Upper lobe of right lung (tissue), 1 donor: ENCODE measurements around the gene MAP3K15. TPM values are rescaled to one million over a fixed set of nuclear protein-coding genes. Genes with fewer than 3 reads are reported as not detected.
A peak's percentile ranks its signal among the peaks of the same experiment; 100 is the strongest.

Experiments
- ATAC-seq: fragments of 200-7000 bp; cut with Tn5 transposase; one replicate; pipeline ENCODE4 v1.9.1; 2020; ENCODE audit warnings: mild to moderate bottlenecking, moderate library complexity
- DNase-seq: peaks from one replicate; pipeline ENCODE4 v3.0.0-alpha.2; 2020
- H3K27ac ChIP-seq: fragments of 200-600 bp; one replicate; pipeline ENCODE4 v1.8.0; 2022
- H3K27me3 ChIP-seq: fragments of 200-600 bp; one replicate; pipeline ENCODE4 v1.8.0; 2022; ENCODE audit warnings: mild to moderate bottlenecking
- H3K36me3 ChIP-seq: fragments of 200-600 bp; one replicate; pipeline ENCODE4 v1.8.0; 2022
- H3K4me1 ChIP-seq: fragments of 200-600 bp; one replicate; pipeline ENCODE4 v1.8.0; 2022
- H3K4me3 ChIP-seq: fragments of 200-600 bp; one replicate; pipeline ENCODE4 v1.8.0; 2022; ENCODE audit warnings: mild to moderate bottlenecking
- H3K9me3 ChIP-seq: fragments of 200-600 bp; one replicate; pipeline ENCODE4 v1.8.0; 2022
- intact Hi-C: fragments of 100-400 bp; cut with DNase I; formaldehyde crosslinking; loops from one replicate; pipeline ENCODE4 v1.11.0; 2022
- total RNA-seq: library from RNA; stranded (reverse); fragmentation: NEBNext Ultra II Directional; extraction: Animal tissue kit (Norgen Biotek cat#: 25700); gene quantifications from one replicate; pipeline ENCODE4 v1.2.1, GENCODE V29; 2021
- TF ChIP-seq, protein P1 (sequence below): fragments of 200-600 bp; IDR thresholded peaks from one replicate; pipeline ENCODE4 v1.8.0; 2022; ENCODE audit warnings: antibody characterized with exemption
- donor health status: DM: no; HTN: yes; CAD: no; lungs with severe emphysema.

MAP3K15 gene
- total RNA-seq, 1 donor from 2014 or later = 2.1 TPM

DNA sequence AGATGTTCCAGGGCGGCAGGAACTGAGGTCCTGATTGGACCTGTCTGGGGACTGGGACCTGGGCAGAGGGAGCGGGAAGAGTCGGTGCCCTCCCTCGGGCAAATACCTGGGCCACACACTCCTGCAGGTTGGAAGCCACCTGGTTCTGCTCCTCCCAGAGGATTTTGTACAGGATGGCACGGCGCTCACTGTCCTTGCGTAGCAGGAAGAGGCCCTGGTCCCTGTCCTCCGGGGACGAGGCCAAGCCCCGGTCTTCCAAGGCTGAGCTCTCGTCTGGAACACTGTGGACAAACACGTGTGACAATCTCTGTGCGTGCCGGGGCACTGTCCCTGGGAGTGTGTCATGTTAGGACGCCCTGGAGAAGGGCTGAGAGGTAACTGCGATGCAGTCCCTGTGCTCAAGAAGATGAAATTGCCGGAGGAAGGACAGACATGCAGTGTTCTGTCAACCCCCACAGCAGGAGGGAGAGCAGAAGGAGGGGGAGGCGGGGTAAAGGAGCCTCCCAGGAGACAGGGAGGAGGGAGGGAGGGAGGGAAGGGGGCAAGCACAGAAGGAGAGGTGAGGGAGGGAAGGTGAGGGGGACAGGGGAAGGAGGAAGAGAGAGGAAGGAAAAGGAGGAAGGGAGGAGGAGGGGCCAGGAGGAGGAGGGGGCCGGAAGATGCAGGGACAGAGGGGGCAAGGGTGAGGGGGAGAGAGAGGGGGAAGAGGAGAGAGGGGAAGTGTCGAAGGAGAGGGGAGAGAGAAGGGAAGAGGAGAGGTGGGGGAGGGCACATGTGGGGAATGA, 142.6 kb downstream of the MAP3K15 start:
- Histone ChIP-seq H3K4me1 (no peaks in the 10 kb centered on the region), H3K9me3 (no peaks in the 10 kb centered on the region), H3K36me3 (no peaks in the 10 kb centered on the region), H3K27ac (no peak overlapping the region), H3K27me3 (no peaks in the 10 kb centered on the region), H3K4me3 (peak overlapping the region; percentile 37)
- ATAC-seq (peak; percentile 59), DNase-seq (no peak)
- TF ChIP-seq, protein P1, sequence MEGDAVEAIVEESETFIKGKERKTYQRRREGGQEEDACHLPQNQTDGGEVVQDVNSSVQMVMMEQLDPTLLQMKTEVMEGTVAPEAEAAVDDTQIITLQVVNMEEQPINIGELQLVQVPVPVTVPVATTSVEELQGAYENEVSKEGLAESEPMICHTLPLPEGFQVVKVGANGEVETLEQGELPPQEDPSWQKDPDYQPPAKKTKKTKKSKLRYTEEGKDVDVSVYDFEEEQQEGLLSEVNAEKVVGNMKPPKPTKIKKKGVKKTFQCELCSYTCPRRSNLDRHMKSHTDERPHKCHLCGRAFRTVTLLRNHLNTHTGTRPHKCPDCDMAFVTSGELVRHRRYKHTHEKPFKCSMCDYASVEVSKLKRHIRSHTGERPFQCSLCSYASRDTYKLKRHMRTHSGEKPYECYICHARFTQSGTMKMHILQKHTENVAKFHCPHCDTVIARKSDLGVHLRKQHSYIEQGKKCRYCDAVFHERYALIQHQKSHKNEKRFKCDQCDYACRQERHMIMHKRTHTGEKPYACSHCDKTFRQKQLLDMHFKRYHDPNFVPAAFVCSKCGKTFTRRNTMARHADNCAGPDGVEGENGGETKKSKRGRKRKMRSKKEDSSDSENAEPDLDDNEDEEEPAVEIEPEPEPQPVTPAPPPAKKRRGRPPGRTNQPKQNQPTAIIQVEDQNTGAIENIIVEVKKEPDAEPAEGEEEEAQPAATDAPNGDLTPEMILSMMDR = no peak
- intact Hi-C loops = no loop called here

DNA sequence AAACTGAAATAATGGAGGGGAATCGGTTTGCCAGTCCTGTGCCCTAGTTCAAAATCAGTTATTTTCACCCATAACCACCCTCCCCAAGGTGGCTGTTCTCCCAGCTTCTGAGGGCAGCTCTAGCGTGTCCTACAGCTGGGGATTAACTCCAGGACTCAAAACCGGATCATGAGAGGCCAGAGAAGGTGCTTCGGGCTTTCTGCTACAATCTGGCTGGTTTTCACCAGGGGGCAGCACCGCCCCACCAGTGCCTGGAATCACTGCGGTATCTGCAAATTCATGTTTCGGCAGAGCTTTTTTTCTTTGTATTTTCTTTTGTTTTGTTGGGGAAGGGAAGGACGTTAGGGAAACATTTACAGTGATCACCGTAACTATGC, 143.2 kb downstream of the MAP3K15 start:
- Histone ChIP-seq H3K4me3 (peak overlapping the region; percentile 37), H3K9me3 (no peaks in the 10 kb centered on the region), H3K27me3 (no peaks in the 10 kb centered on the region), H3K27ac (no peak overlapping the region), H3K36me3 (no peaks in the 10 kb centered on the region), H3K4me1 (no peaks in the 10 kb centered on the region)
- ATAC-seq = peak; percentile 92
- intact Hi-C loops = no loop called here
- peak; percentile 75 for DNase-seq
- TF ChIP-seq, protein P1 = peak; percentile 69

GRCh38 chrX:19370061-19370460, 145.2 kb downstream of the MAP3K15 start:
- no peak for DNase-seq
- H3K4me1 ChIP-seq = no peaks in the 10 kb centered on the region
- no peak overlapping the region for H3K27ac ChIP-seq
- intact Hi-C loops = no loop called here
- TF ChIP-seq, protein P1 = no peak
- H3K4me3 ChIP-seq = no peak overlapping the region
- H3K27me3 ChIP-seq = no peaks in the 10 kb centered on the region
- H3K36me3 ChIP-seq = no peaks in the 10 kb centered on the region
- no peaks in the 10 kb centered on the region for H3K9me3 ChIP-seq
- ATAC-seq = no peak

DNA sequence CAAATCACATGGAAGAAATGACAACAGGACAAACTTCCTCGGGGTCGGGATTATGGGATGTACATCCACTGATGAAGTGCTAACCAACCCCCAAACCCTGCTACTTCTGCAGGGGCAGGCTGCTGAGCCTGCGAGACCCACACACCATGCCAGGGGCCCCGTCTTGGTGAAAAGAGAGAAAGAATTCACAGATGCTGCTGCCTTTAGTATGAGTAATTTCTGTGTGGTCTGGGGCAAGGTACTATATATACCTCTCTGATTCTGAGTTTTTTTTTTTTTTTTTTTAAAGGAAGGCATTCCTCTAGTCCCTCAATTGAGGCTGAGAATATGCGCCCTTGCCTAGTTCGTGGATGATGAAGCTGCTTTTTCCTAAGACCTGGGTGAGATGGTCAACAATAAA, 146.7 kb downstream of the MAP3K15 start:
- DNase-seq = no peak
- TF ChIP-seq, protein P1 = no peak
- Histone ChIP-seq H3K4me1 (no peaks in the 10 kb centered on the region), H3K27ac (no peak overlapping the region), H3K9me3 (no peaks in the 10 kb centered on the region), H3K4me3 (no peak overlapping the region), H3K36me3 (no peaks in the 10 kb centered on the region), H3K27me3 (no peaks in the 10 kb centered on the region)
- no peak for ATAC-seq
- intact Hi-C loops = no loop called here

GRCh38 chrX:19361701-19362100, 153.6 kb downstream of the MAP3K15 start:
- TF ChIP-seq, protein P1 = no peak
- peaks cover 43% of the 10 kb centered on the region for H3K36me3 ChIP-seq

More at GRCh38 chrX:19361701-19362100, 153.6 kb downstream of the MAP3K15 start:
- Histone ChIP-seq H3K4me1 (no peaks in the 10 kb centered on the region), H3K4me3 (no peak overlapping the region), H3K27me3 (no peaks in the 10 kb centered on the region), H3K27ac (no peak overlapping the region), H3K9me3 (no peaks in the 10 kb centered on the region)
- intact Hi-C loops = no loop called here
- no peak for ATAC-seq
- no peak for DNase-seq
